ENCODE data around the gene ESYT2. TPM values are rescaled to one million over a fixed set of nuclear protein-coding genes. Genes with fewer than 3 reads are reported as not detected.

ESYT2 gene
- total and polyA plus RNA-seq, 9 of the 15 experiments (the other 6 are each of a cell fraction or from before 2014, with no cell fraction given) = 5.8 to 86.9 (median 64.7) TPM

DNA sequence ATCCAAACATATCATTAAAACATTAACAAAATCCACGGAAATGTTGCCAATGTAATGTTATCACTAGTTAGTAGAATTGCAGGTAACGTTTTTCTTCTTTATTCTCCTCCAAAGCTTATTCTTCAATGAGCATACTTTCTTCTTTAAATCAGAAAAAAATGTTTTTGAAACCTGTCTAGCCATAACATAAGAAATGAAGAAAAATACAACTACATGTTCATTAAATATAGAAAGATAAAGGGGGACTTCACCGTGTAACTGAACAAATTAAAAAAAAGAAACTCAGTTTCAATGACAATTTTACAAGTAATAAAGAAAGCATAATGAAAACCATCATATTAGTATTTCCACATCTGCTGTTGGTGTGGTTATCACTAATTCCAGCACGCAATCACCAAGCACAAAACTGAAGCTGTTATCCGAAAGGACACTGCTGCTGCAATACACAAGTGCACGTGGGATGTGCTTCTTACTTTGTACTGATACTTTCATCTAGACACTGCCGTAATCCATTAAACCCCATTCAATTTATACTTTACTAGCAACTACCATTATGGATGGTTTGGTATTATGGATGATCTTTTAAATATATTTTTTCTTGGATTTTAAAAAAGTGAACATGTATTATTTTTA, 9.6 kb downstream of the ESYT2 start (continued):
- TF ChIP-seq, protein P1, sequence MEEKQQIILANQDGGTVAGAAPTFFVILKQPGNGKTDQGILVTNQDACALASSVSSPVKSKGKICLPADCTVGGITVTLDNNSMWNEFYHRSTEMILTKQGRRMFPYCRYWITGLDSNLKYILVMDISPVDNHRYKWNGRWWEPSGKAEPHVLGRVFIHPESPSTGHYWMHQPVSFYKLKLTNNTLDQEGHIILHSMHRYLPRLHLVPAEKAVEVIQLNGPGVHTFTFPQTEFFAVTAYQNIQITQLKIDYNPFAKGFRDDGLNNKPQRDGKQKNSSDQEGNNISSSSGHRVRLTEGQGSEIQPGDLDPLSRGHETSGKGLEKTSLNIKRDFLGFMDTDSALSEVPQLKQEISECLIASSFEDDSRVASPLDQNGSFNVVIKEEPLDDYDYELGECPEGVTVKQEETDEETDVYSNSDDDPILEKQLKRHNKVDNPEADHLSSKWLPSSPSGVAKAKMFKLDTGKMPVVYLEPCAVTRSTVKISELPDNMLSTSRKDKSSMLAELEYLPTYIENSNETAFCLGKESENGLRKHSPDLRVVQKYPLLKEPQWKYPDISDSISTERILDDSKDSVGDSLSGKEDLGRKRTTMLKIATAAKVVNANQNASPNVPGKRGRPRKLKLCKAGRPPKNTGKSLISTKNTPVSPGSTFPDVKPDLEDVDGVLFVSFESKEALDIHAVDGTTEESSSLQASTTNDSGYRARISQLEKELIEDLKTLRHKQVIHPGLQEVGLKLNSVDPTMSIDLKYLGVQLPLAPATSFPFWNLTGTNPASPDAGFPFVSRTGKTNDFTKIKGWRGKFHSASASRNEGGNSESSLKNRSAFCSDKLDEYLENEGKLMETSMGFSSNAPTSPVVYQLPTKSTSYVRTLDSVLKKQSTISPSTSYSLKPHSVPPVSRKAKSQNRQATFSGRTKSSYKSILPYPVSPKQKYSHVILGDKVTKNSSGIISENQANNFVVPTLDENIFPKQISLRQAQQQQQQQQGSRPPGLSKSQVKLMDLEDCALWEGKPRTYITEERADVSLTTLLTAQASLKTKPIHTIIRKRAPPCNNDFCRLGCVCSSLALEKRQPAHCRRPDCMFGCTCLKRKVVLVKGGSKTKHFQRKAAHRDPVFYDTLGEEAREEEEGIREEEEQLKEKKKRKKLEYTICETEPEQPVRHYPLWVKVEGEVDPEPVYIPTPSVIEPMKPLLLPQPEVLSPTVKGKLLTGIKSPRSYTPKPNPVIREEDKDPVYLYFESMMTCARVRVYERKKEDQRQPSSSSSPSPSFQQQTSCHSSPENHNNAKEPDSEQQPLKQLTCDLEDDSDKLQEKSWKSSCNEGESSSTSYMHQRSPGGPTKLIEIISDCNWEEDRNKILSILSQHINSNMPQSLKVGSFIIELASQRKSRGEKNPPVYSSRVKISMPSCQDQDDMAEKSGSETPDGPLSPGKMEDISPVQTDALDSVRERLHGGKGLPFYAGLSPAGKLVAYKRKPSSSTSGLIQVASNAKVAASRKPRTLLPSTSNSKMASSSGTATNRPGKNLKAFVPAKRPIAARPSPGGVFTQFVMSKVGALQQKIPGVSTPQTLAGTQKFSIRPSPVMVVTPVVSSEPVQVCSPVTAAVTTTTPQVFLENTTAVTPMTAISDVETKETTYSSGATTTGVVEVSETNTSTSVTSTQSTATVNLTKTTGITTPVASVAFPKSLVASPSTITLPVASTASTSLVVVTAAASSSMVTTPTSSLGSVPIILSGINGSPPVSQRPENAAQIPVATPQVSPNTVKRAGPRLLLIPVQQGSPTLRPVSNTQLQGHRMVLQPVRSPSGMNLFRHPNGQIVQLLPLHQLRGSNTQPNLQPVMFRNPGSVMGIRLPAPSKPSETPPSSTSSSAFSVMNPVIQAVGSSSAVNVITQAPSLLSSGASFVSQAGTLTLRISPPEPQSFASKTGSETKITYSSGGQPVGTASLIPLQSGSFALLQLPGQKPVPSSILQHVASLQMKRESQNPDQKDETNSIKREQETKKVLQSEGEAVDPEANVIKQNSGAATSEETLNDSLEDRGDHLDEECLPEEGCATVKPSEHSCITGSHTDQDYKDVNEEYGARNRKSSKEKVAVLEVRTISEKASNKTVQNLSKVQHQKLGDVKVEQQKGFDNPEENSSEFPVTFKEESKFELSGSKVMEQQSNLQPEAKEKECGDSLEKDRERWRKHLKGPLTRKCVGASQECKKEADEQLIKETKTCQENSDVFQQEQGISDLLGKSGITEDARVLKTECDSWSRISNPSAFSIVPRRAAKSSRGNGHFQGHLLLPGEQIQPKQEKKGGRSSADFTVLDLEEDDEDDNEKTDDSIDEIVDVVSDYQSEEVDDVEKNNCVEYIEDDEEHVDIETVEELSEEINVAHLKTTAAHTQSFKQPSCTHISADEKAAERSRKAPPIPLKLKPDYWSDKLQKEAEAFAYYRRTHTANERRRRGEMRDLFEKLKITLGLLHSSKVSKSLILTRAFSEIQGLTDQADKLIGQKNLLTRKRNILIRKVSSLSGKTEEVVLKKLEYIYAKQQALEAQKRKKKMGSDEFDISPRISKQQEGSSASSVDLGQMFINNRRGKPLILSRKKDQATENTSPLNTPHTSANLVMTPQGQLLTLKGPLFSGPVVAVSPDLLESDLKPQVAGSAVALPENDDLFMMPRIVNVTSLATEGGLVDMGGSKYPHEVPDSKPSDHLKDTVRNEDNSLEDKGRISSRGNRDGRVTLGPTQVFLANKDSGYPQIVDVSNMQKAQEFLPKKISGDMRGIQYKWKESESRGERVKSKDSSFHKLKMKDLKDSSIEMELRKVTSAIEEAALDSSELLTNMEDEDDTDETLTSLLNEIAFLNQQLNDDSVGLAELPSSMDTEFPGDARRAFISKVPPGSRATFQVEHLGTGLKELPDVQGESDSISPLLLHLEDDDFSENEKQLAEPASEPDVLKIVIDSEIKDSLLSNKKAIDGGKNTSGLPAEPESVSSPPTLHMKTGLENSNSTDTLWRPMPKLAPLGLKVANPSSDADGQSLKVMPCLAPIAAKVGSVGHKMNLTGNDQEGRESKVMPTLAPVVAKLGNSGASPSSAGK (IDR thresholded peaks at IDR 0.05) = peak; percentile 70
- TF ChIP-seq JUND (IDR thresholded peaks at IDR 0.05; ENCODE audit: borderline replicate concordance, low read depth, low read length) (peak; percentile 60; the same call in 1 of the 2 replicates), JUND (tag; IDR thresholded peaks at IDR 0.05; ENCODE audit: borderline replicate concordance, low read depth, low read length) (0 out of 3 replicates have a peak, but pooled peaks have one; percentile 47), HLTF (IDR thresholded peaks at IDR 0.05) (peak; percentile 48; the same call in 1 of the 2 replicates), ZZZ3 (IDR thresholded peaks at IDR 0.05) (0 out of 2 replicates have a peak, but pooled peaks have one; percentile 9), TGIF2 (CRISPR knock-in tag; IDR thresholded peaks at IDR 0.05) (no peak), SMARCA4 (IDR thresholded peaks at IDR 0.05) (peak; percentile 72), STAT5A (IDR thresholded peaks at IDR 0.05; ENCODE audit: borderline replicate concordance, low read length) (peak; percentile 73), ARID1B (IDR thresholded peaks at IDR 0.05) (peak; percentile 81), NBN (IDR thresholded peaks at IDR 0.05; ENCODE audit: low read depth) (0 out of 2 replicates have a peak, but pooled peaks have one; percentile 30), MTA3 (IDR thresholded peaks at IDR 0.05; ENCODE audit: borderline replicate concordance) (no peak)
- TF ChIP-seq, protein P2, sequence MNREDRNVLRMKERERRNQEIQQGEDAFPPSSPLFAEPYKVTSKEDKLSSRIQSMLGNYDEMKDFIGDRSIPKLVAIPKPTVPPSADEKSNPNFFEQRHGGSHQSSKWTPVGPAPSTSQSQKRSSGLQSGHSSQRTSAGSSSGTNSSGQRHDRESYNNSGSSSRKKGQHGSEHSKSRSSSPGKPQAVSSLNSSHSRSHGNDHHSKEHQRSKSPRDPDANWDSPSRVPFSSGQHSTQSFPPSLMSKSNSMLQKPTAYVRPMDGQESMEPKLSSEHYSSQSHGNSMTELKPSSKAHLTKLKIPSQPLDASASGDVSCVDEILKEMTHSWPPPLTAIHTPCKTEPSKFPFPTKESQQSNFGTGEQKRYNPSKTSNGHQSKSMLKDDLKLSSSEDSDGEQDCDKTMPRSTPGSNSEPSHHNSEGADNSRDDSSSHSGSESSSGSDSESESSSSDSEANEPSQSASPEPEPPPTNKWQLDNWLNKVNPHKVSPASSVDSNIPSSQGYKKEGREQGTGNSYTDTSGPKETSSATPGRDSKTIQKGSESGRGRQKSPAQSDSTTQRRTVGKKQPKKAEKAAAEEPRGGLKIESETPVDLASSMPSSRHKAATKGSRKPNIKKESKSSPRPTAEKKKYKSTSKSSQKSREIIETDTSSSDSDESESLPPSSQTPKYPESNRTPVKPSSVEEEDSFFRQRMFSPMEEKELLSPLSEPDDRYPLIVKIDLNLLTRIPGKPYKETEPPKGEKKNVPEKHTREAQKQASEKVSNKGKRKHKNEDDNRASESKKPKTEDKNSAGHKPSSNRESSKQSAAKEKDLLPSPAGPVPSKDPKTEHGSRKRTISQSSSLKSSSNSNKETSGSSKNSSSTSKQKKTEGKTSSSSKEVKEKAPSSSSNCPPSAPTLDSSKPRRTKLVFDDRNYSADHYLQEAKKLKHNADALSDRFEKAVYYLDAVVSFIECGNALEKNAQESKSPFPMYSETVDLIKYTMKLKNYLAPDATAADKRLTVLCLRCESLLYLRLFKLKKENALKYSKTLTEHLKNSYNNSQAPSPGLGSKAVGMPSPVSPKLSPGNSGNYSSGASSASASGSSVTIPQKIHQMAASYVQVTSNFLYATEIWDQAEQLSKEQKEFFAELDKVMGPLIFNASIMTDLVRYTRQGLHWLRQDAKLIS (CRISPR knock-in tag; IDR thresholded peaks at IDR 0.05) = peak; percentile 40; the same call in 1 of the 2 replicates

Data from K562 (cell line).